ENCODE measurements around the gene FMN2. TPM values are rescaled to one million over a fixed set of nuclear protein-coding genes. Genes with fewer than 3 reads are reported as not detected.
A peak's percentile ranks its signal among the peaks of the same experiment; 100 is the strongest.

Gene FMN2
- total and polyA plus RNA-seq, 4 donors, result 0.14 to 2.7 (median 1.2) TPM

GRCh38 chr1:240190881-240191401, 99.3 kb downstream of the FMN2 start:
- ATAC-seq (ENCODE audit: insufficient read depth, low FRiP score) (no peak), DNase-seq (peak; percentile 30 to 76 (median 72))
- 21 to 32% methylated on average over 6 of the region's 6 CpGs for WGBS, 2 donors
- Histone ChIP-seq H3K27ac (ENCODE audit: low read depth in 1 of 2, low read length in 1 of 2) (no peak overlapping the region), H3K9me3 (ENCODE audit: control insufficient read depth in 4 of 4, insufficient read depth in 3 of 4, low read length in 3 of 4) (no peaks in the 10 kb centered on the region), H3K4me1 (ENCODE audit: control insufficient read depth in 5 of 5, insufficient read depth in 5 of 5, low read length in 5 of 5) (peaks cover 0 to 4% (median 0%) of the 10 kb centered on the region in 5 donors), H3K27me3 (ENCODE audit: control insufficient read depth in 3 of 3, insufficient read depth in 3 of 3, low read length in 2 of 3) (no peaks in the 10 kb centered on the region), H3K4me3 (no peak overlapping the region), H3K36me3 (ENCODE audit: control insufficient read depth in 4 of 4, insufficient read depth in 4 of 4, low read length in 4 of 4) (no peaks in the 10 kb centered on the region), H3K9ac (ENCODE audit: insufficient read depth in 1 of 2, low read length in 2 of 2) (no peak overlapping the region)
- no peak for TF ChIP-seq CTCF (IDR thresholded peaks at IDR 0.05; ENCODE audit: control extremely low read depth, extremely low read depth)

GRCh38 chr1:240192851-240193250, 101.2 kb downstream of the FMN2 start:
- H3K27me3 ChIP-seq (ENCODE audit: control insufficient read depth in 3 of 3, insufficient read depth in 3 of 3, low read length in 2 of 3), result no peaks in the 10 kb centered on the region
- H3K36me3 ChIP-seq (ENCODE audit: control insufficient read depth in 4 of 4, insufficient read depth in 4 of 4, low read length in 4 of 4), result no peaks in the 10 kb centered on the region
- 70% methylated on average over 2 of the region's 2 CpGs for WGBS, 2 donors
- H3K4me1 ChIP-seq (ENCODE audit: control insufficient read depth in 5 of 5, insufficient read depth in 5 of 5, low read length in 5 of 5), result peaks cover 0 to 4% (median 0%) of the 10 kb centered on the region in 5 donors
- H3K27ac ChIP-seq (ENCODE audit: low read depth in 1 of 2, low read length in 1 of 2), result no peak overlapping the region
- no peak for DNase-seq
- no peak for ATAC-seq (ENCODE audit: insufficient read depth, low FRiP score)
- no peak overlapping the region for H3K9ac ChIP-seq (ENCODE audit: insufficient read depth in 1 of 2, low read length in 2 of 2)
- H3K9me3 ChIP-seq (ENCODE audit: control insufficient read depth in 4 of 4, insufficient read depth in 3 of 4, low read length in 3 of 4), result no peaks in the 10 kb centered on the region
- H3K4me3 ChIP-seq, result no peak overlapping the region
- no peak for TF ChIP-seq CTCF (IDR thresholded peaks at IDR 0.05; ENCODE audit: control extremely low read depth, extremely low read depth)

GRCh38 chr1:240193679-240194078, 102.0 kb downstream of the FMN2 start:
- Histone ChIP-seq H3K4me3 (no peak overlapping the region), H3K9me3 (ENCODE audit: control insufficient read depth in 4 of 4, insufficient read depth in 3 of 4, low read length in 3 of 4) (no peaks in the 10 kb centered on the region), H3K36me3 (ENCODE audit: control insufficient read depth in 4 of 4, insufficient read depth in 4 of 4, low read length in 4 of 4) (no peaks in the 10 kb centered on the region), H3K27me3 (ENCODE audit: control insufficient read depth in 3 of 3, insufficient read depth in 3 of 3, low read length in 2 of 3) (no peaks in the 10 kb centered on the region), H3K9ac (ENCODE audit: insufficient read depth in 1 of 2, low read length in 2 of 2) (no peak overlapping the region), H3K4me1 (ENCODE audit: control insufficient read depth in 5 of 5, insufficient read depth in 5 of 5, low read length in 5 of 5) (peaks cover 0 to 4% (median 0%) of the 10 kb centered on the region in 5 donors), H3K27ac (ENCODE audit: low read depth in 1 of 2, low read length in 1 of 2) (no peak overlapping the region)
- 62 to 68% methylated on average over 3 of the region's 3 CpGs for WGBS, 2 donors
- DNase-seq (no peak), ATAC-seq (ENCODE audit: insufficient read depth, low FRiP score) (no peak)
- TF ChIP-seq CTCF (IDR thresholded peaks at IDR 0.05; ENCODE audit: control extremely low read depth, extremely low read depth), result no peak

- Histone ChIP-seq H3K36me3 (ENCODE audit: control insufficient read depth in 4 of 4, insufficient read depth in 4 of 4, low read length in 4 of 4) (no peaks in the 10 kb centered on the region), H3K4me1 (ENCODE audit: control insufficient read depth in 5 of 5, insufficient read depth in 5 of 5, low read length in 5 of 5) (peaks cover 0 to 4% (median 0%) of the 10 kb centered on the region in 5 donors), H3K9me3 (ENCODE audit: control insufficient read depth in 4 of 4, insufficient read depth in 3 of 4, low read length in 3 of 4) (no peaks in the 10 kb centered on the region), H3K27ac (ENCODE audit: low read depth in 1 of 2, low read length in 1 of 2) (no peak overlapping the region), H3K27me3 (ENCODE audit: control insufficient read depth in 3 of 3, insufficient read depth in 3 of 3, low read length in 2 of 3) (no peaks in the 10 kb centered on the region), H3K9ac (ENCODE audit: insufficient read depth in 1 of 2, low read length in 2 of 2) (no peak overlapping the region), H3K4me3 (no peak overlapping the region)
- 77 to 89% methylated on average over 2 of the region's 2 CpGs for WGBS, 2 donors
- ATAC-seq (ENCODE audit: insufficient read depth, low FRiP score), result no peak
- DNase-seq, result peak in 2 of 3 donors; percentile 24 to 53
- TF ChIP-seq CTCF (IDR thresholded peaks at IDR 0.05; ENCODE audit: control extremely low read depth, extremely low read depth), result no peak
Measured at GRCh38 chr1:240194120-240194519, 102.4 kb downstream of the FMN2 start.
